Right atrium auricular region (tissue), 2 donors: ENCODE measurements around the gene ABI3. TPM values are rescaled to one million over a fixed set of nuclear protein-coding genes. Genes with fewer than 3 reads are reported as not detected.

Source experiments
- DNase-seq: peaks from one replicate; pipeline ENCODE4 v3.0.0-alpha.2; 2019; ENCODE audit warnings: low spot score
- H3K27ac ChIP-seq, 2 donors: fragments of 200-600 bp; sonication (generic); 1 replicate in 1 of 2; 2 replicates in 1 of 2; pipeline ENCODE4 v1.5.1; 2016 to 2019
- H3K27me3 ChIP-seq, 2 donors: fragments of 200-600 bp; sonication (generic); one replicate each; pipeline versions ENCODE4 v1.5.1 to v1.6.0; 2017 to 2019
- H3K36me3 ChIP-seq: fragments of 200-600 bp; sonication (generic); one replicate; pipeline ENCODE4 v1.5.1; 2016
- H3K4me1 ChIP-seq, 2 donors: fragments of 200-600 bp; sonication (generic); one replicate each; pipeline versions ENCODE4 v1.5.1 to v1.6.0; 2017 to 2019
- H3K4me3 ChIP-seq, 2 donors: fragments of 200-600 bp; sonication (generic); 1 replicate in 1 of 2; 2 replicates in 1 of 2; pipeline ENCODE4 v1.5.1; 2017 to 2019; ENCODE audit warnings: mild to moderate bottlenecking in 1 of 2, moderate library complexity in 1 of 2
- H3K9me3 ChIP-seq, 2 donors: fragments of 200-600 bp; sonication (generic); one replicate each; pipeline ENCODE4 v1.5.1; 2019
- CTCF ChIP-seq, 2 donors: fragments of 200-600 bp; sonication (generic); IDR thresholded peaks; one replicate each; pipeline ENCODE4 v1.5.1; 2019; ENCODE audit warnings: antibody characterized with exemption in 2 of 2
- total RNA-seq, 2 donors: library from RNA; depleted of rRNA; stranded (reverse); fragments of >200 nt; gene quantifications; one replicate each; pipeline ENCODE4 v1.1.0, GENCODE V29; 2016

The ABI3 gene
- total RNA-seq, 2 donors from 2014 or later, result 6.7 to 8.2 TPM

GRCh38 chr17:49219987-49220386 lies 9.5 kb downstream of the ABI3 start:
- TF ChIP-seq CTCF (IDR thresholded peaks at IDR 0.05), result no peak
- DNase-seq, result no peak
- Histone ChIP-seq H3K36me3 (no peaks in the 10 kb centered on the region), H3K27me3 (peaks cover 0 to 3% of the 10 kb centered on the region in 2 donors), H3K4me3 (no peak overlapping the region), H3K27ac (no peak overlapping the region), H3K4me1 (peaks cover 0 to 54% of the 10 kb centered on the region in 2 donors), H3K9me3 (no peaks in the 10 kb centered on the region)

- Histone ChIP-seq H3K4me3 (no peak overlapping the region), H3K36me3 (no peaks in the 10 kb centered on the region), H3K27me3 (peaks cover 0 to 8% of the 10 kb centered on the region in 2 donors), H3K9me3 (no peaks in the 10 kb centered on the region), H3K4me1 (peaks cover 0 to 33% of the 10 kb centered on the region in 2 donors), H3K27ac (no peak overlapping the region)
- TF ChIP-seq CTCF (IDR thresholded peaks at IDR 0.05), result no peak
- no peak for DNase-seq
Observed at GRCh38 chr17:49223168-49223516, 12.6 kb downstream of the ABI3 start.

- DNase-seq, result no peak
- H3K27ac ChIP-seq, result no peak overlapping the region
Observed at GRCh38 chr17:49223517-49224197, 13.2 kb downstream of the ABI3 start.

GRCh38 chr17:49224198-49224996 lies 13.9 kb downstream of the ABI3 start:
- peaks cover 0 to 28% of the 10 kb centered on the region in 2 donors for H3K4me1 ChIP-seq
- TF ChIP-seq CTCF (IDR thresholded peaks at IDR 0.05), result no peak
- H3K27me3 ChIP-seq, result peaks cover 0 to 8% of the 10 kb centered on the region in 2 donors
- peak overlapping the region in 1 of 2 donors; percentile 34 for H3K4me3 ChIP-seq
- DNase-seq, result no peak
- no peaks in the 10 kb centered on the region for H3K36me3 ChIP-seq
- no peaks in the 10 kb centered on the region for H3K9me3 ChIP-seq
- H3K27ac ChIP-seq, result no peak overlapping the region

More at GRCh38 chr17:49223517-49224197, 13.2 kb downstream of the ABI3 start:
- TF ChIP-seq CTCF (IDR thresholded peaks at IDR 0.05), result peak; percentile 78 to 82
- Histone ChIP-seq H3K4me3 (peak overlapping the region in 1 of 2 donors; percentile 34), H3K4me1 (peaks cover 0 to 30% of the 10 kb centered on the region in 2 donors), H3K9me3 (no peaks in the 10 kb centered on the region), H3K27me3 (peaks cover 0 to 8% of the 10 kb centered on the region in 2 donors), H3K36me3 (no peaks in the 10 kb centered on the region)

GRCh38 chr17:49224997-49225337 lies 14.5 kb downstream of the ABI3 start:
- peak overlapping the region in 1 of 2 donors; percentile 34 for H3K4me3 ChIP-seq
- H3K36me3 ChIP-seq, result no peaks in the 10 kb centered on the region
- peaks cover 0 to 28% of the 10 kb centered on the region in 2 donors for H3K4me1 ChIP-seq
- no peak for TF ChIP-seq CTCF (IDR thresholded peaks at IDR 0.05)
- H3K27ac ChIP-seq, result no peak overlapping the region
- no peaks in the 10 kb centered on the region for H3K9me3 ChIP-seq
- peaks cover 0 to 8% of the 10 kb centered on the region in 2 donors for H3K27me3 ChIP-seq
- DNase-seq, result no peak
